AG10803 (cell line): Measurements from ENCODE around the gene ENTHD1.
"Not testable (repeated sequence)": the region's sequence is repeated elsewhere in the genome, so short reads cannot be mapped to it uniquely, and the experiment has no call there.

Experiments
- DNase-seq: peaks from one replicate; pipeline ENCODE4 v3.0.0; 2010; ENCODE audit warnings: low read depth
- H3K4me3 ChIP-seq: 2 replicates; pipeline ENCODE4 v1.5.1; 2011; ENCODE audit warnings: mild to moderate bottlenecking, low read length, control low read depth
- CTCF ChIP-seq: conservative IDR thresholded peaks from 2 replicates; pipeline ENCODE4 v1.5.1; 2011; ENCODE audit warnings: mild to moderate bottlenecking, low read length, control low read depth, inconsistent platforms

The ENTHD1 gene

GRCh38 chr22:39900306-39901227, 7.0 kb upstream of the ENTHD1 start, which contains the start of gene GRAP2:
Gene GRAP2 (plus strand): TSS chr22:39901084. CDS start chr22:39947107, 46,023 bp downstream.
- no peak for DNase-seq
- H3K4me3 ChIP-seq: no peak within 1 kb of the TSS
- TF ChIP-seq CTCF: no peak

GRCh38 chr22:39898997-39899396, 5.4 kb upstream of the ENTHD1 start:
- DNase-seq: no peak
- TF ChIP-seq CTCF: no peak
- H3K4me3 ChIP-seq: no peak overlapping the region

- DNase-seq: no peak
- no peak for TF ChIP-seq CTCF
- H3K4me3 ChIP-seq: no peak overlapping the region
These were observed 4.3 kb upstream of the ENTHD1 start for GRCh38 chr22:39897841-39898240.

- no peak for TF ChIP-seq CTCF
- DNase-seq: no peak
These were observed 2.9 kb upstream of the ENTHD1 start for GRCh38 chr22:39896313-39896996.

GRCh38 chr22:39895682-39896081, 2.1 kb upstream of the ENTHD1 start:
- no peak for DNase-seq
- no peak for TF ChIP-seq CTCF

More at GRCh38 chr22:39896313-39896996, 2.9 kb upstream of the ENTHD1 start:
- no peak overlapping the region for H3K4me3 ChIP-seq

GRCh38 chr22:39894554-39895092, 1.1 kb upstream of the ENTHD1 start:
- no peak for TF ChIP-seq CTCF
- H3K4me3 ChIP-seq: no peak overlapping the region
- DNase-seq: no peak

More at GRCh38 chr22:39895682-39896081, 2.1 kb upstream of the ENTHD1 start:
- H3K4me3 ChIP-seq: no peak overlapping the region

GRCh38 chr22:39889924-39890323, 3.6 kb downstream of the ENTHD1 start:
- DNase-seq: not testable (repeated sequence)

More at GRCh38 chr22:39889924-39890323, 3.6 kb downstream of the ENTHD1 start:
- H3K4me3 ChIP-seq: not testable (repeated sequence)
